ENCODE results near the gene INHA.

The INHA gene

GRCh38 chr2:219613461-219614070 is 41.5 kb downstream of the INHA start:
- no peak for DNase-seq

DNA sequence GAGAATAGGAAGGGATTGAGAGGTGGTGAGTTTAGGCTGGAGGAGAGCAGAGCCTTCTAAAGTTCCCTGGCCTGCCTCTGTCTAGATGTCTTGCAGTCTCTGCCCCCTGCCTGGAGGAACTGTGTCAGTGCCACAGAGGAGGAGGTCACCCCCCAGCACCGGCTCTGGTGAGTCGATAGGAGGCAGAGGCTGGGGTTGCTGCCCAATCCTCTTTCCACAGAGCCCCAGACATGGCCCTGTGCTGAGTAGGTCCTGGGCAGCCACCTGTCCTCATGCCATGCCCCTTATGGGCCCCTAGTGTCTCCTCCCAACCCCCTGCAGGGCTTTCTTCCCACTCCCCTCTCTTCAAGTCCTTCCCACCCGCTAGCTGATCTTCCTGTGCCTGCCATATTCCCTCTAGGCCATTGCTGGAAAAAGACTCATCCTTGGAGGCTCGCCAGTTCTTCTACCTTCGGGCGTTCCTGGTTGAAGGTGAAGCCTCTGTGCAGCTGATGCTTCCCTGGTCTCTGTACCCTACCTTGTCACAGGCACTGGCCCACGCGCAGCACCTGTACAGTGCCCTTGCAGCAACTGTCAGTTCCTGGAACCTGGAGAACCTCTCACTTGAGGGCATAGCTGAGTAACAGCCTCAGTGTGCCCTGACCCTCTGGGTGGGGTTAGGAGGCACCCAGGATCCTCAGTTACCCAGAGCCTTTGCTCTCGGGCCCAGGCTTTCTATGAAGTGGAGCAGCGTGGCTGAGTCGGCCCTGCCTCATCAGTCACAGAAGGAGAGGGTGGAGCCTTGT is 42.2 kb downstream of the INHA start:
- no peak for DNase-seq

GRCh38 chr2:219615036-219615435 is 42.9 kb downstream of the INHA start:
- DNase-seq = no peak

- no peak for DNase-seq
These were observed 43.8 kb downstream of the INHA start for GRCh38 chr2:219615894-219616293.

GRCh38 chr2:219616550-219616949 is 44.4 kb downstream of the INHA start:
- DNase-seq = no peak

DNA sequence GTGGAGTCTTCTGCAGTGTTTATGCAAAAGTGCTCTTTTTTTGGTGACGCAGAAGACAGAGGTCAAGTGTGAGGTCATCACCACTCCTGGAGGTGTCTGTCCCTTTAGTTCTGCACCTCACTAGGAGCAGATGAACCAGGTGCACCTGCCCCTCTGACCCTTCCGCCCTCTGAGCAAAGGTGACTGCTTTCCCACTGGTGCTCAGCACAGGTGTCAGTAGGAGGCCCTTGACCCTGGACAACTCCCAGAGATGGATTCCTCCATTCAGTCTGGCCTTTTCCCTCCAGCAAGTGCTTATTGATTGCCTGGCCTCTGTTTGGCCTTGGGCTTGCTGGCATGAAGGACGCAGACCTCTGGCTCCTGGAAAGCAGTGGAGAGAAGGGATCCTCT is 46.6 kb downstream of the INHA start:
- DNase-seq = no peak

DNA sequence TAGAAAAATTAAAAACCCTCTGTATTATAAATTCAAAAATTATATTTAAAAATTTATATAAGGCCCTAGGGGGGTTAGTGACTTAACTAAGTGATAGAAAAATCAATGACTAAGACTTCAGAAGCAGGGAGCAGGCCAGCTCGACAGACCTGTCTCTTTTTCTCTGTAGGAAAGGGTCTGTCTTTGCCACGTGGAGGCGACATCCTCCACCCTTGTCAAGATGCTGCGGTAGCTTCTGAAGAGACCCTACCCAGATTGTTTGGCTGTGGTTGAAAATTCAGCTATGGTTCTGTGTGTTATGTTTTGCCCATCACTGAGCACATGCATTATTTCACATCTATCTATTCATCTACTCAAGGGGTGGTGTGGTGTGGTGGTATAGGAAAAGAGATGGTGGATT is 47.1 kb downstream of the INHA start:
- no peak for DNase-seq

DNA sequence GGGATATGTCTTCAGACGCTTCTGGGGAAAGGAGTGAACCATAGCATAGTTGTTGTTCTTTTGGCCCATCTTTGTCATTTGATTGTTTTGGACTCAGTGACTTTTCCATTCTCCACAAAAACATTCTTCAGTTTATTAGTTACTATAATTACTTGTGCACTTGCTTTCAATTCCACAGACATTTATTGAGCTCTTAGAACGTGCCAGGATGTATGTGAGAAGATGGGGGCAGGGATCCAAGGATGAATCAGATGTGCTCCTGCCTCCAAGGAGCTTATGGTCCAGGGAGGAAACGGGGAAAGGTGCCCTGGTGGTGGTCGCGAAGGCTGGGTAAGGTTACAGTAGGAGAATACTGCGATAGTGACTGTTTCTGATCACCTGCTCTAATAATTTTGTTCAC is 48.4 kb downstream of the INHA start:
- DNase-seq = no peak

DNA sequence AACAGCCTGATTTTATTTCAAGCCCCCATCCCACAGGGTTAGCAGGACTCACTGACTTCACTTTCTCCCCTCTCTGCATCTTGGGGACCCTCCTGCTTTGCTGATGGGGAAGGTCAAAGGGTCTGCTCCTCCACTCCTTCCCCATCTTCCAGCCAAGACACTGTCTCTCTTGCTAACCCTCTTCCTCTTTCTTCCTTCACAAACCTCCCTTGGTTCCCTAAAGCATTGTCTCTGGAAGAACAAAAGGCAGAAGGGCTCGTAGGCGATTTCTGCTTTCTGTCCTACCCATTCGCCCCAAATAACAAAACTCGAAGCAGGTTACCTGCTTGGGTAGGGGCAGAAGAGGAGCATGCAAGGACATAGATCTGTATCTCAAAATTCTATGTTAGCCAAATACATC is 49.8 kb downstream of the INHA start:
- DNase-seq = no peak

DNA sequence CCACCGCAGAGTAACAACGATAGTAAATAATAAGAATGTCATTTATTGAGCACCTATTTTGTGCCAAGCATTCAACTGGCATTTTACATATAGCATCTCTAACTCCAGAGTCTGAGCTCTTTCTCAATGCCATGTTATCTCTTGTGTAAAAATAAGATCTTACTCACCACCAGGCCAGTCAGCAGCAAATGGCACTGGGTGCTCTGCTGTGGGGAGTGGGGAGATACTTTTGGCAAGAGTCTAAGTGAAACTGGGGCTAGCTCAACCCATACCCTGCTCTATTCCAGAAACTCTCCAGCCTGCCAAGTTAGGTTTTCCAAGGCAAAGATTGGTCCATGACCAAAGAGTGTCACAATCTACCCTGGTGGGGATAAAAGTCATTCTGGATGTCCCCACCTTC is 50.4 kb downstream of the INHA start:
- DNase-seq = no peak

DNA sequence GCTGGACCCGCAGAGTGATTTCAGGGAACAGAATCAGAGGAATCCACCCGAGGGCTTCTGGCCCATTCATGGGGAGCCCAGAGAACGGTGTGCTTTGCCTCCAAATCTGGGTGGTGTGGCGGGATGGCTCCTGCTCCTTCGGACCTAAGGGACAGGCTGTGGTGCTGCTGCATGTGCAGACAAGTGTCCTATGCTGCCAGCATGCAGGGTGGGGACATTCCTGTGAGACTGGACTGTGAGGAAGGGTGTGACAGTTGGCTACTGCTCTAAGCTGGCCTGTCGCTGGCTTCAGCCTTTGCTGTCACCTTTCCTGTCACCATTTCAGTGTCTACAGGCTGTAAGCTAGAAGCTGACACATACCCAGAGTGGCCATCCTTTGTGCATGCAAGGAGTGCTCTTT is 52.5 kb downstream of the INHA start:
- no peak for DNase-seq

GRCh38 chr2:219625179-219625578 is 53.1 kb downstream of the INHA start:
- DNase-seq = no peak

Measured in SHP77 treated with DMSO at 0.1 percent for 48 hours (cell line).